ENCODE data around the gene PKHD1. TPM values are rescaled to one million over a fixed set of nuclear protein-coding genes. Genes with fewer than 3 reads are reported as not detected.

The PKHD1 gene
- total and polyA plus RNA-seq, 2 experiments from 2014 or later: 0.47 to 3.3 TPM

- H3K4me2 ChIP-seq: no peak overlapping the region
- H3K4me3 ChIP-seq: no peak overlapping the region
- H3K27ac ChIP-seq: no peak overlapping the region
- no peaks in the 10 kb centered on the region for H3K27me3 ChIP-seq
- no peak for DNase-seq (ENCODE audit: low spot score)
- H2AFZ ChIP-seq: no peak overlapping the region
- no peaks in the 10 kb centered on the region for H3K4me1 ChIP-seq (ENCODE audit: insufficient read depth)
- H3K79me2 ChIP-seq: no peaks in the 10 kb centered on the region
- no peaks in the 10 kb centered on the region for H3K9me3 ChIP-seq (ENCODE audit: low read depth)
- H4K20me1 ChIP-seq (ENCODE audit: insufficient read depth, poor library complexity, severe bottlenecking): no peaks in the 10 kb centered on the region
- TF ChIP-seq EZH2 (IDR thresholded peaks at IDR 0.05; ENCODE audit: borderline replicate concordance) (no peak), EZH2phosphoT487 (IDR thresholded peaks at IDR 0.05; ENCODE audit: low read depth, severe bottlenecking, unreplicated experiment) (peak; percentile 91), CTCF (IDR thresholded peaks at IDR 0.05; ENCODE audit: poor library complexity) (no peak)
- WGBS (ENCODE audit: low lambda C conversion rate, missing lambda C conversion rate): 27% methylated on average over 2 of the region's 2 CpGs
- no peaks in the 10 kb centered on the region for H3K36me3 ChIP-seq (replicated peaks; ENCODE audit: insufficient read depth, low read depth)
- no peaks in the 10 kb centered on the region for H3K9me2 ChIP-seq (replicated peaks; ENCODE audit: insufficient read depth)
Observed at GRCh38 chr6:51702851-51703250, 384.6 kb downstream of the PKHD1 start.

GRCh38 chr6:51684603-51685002, 402.8 kb downstream of the PKHD1 start:
- H3K27me3 ChIP-seq: no peaks in the 10 kb centered on the region
- no peak for TF ChIP-seq EZH2phosphoT487 (IDR thresholded peaks at IDR 0.05; ENCODE audit: low read depth, severe bottlenecking, unreplicated experiment)
- no peak for TF ChIP-seq EZH2 (IDR thresholded peaks at IDR 0.05; ENCODE audit: borderline replicate concordance)
- TF ChIP-seq CTCF (IDR thresholded peaks at IDR 0.05; ENCODE audit: poor library complexity): no peak
- H3K4me1 ChIP-seq (ENCODE audit: insufficient read depth): peaks cover under 1% of the 10 kb centered on the region
- no peaks in the 10 kb centered on the region for H3K36me3 ChIP-seq (replicated peaks; ENCODE audit: insufficient read depth, low read depth)
- no peaks in the 10 kb centered on the region for H4K20me1 ChIP-seq (ENCODE audit: insufficient read depth, poor library complexity, severe bottlenecking)
- H3K4me2 ChIP-seq: no peak overlapping the region
- H3K79me2 ChIP-seq: no peaks in the 10 kb centered on the region
- no peak overlapping the region for H2AFZ ChIP-seq
- no peaks in the 10 kb centered on the region for H3K9me3 ChIP-seq (ENCODE audit: low read depth)
- H3K9me2 ChIP-seq (replicated peaks; ENCODE audit: insufficient read depth): no peaks in the 10 kb centered on the region
- no peak overlapping the region for H3K4me3 ChIP-seq
- H3K27ac ChIP-seq: no peak overlapping the region
- DNase-seq (ENCODE audit: low spot score): no peak

- H2AFZ ChIP-seq: no peak overlapping the region
- no peaks in the 10 kb centered on the region for H3K79me2 ChIP-seq
- H3K9me3 ChIP-seq (ENCODE audit: low read depth): no peaks in the 10 kb centered on the region
- H3K4me3 ChIP-seq: no peak overlapping the region
- no peak overlapping the region for H3K4me2 ChIP-seq
- no peaks in the 10 kb centered on the region for H3K27me3 ChIP-seq
- TF ChIP-seq CTCF (IDR thresholded peaks at IDR 0.05; ENCODE audit: poor library complexity) (no peak), EZH2phosphoT487 (IDR thresholded peaks at IDR 0.05; ENCODE audit: low read depth, severe bottlenecking, unreplicated experiment) (no peak), EZH2 (IDR thresholded peaks at IDR 0.05; ENCODE audit: borderline replicate concordance) (no peak)
- 91% methylated on average over 1 of the region's 1 CpG for WGBS (ENCODE audit: low lambda C conversion rate, missing lambda C conversion rate)
- no peak for DNase-seq (ENCODE audit: low spot score)
- peaks cover 6% of the 10 kb centered on the region for H3K4me1 ChIP-seq (ENCODE audit: insufficient read depth)
- no peaks in the 10 kb centered on the region for H3K36me3 ChIP-seq (replicated peaks; ENCODE audit: insufficient read depth, low read depth)
- no peaks in the 10 kb centered on the region for H4K20me1 ChIP-seq (ENCODE audit: insufficient read depth, poor library complexity, severe bottlenecking)
- no peak overlapping the region for H3K27ac ChIP-seq
- H3K9me2 ChIP-seq (replicated peaks; ENCODE audit: insufficient read depth): no peaks in the 10 kb centered on the region
Observed at GRCh38 chr6:51684038-51684437, 403.4 kb downstream of the PKHD1 start.

All from hepatocyte (in vitro differentiated cells).